ENCODE measurements around the gene SEMA6D.

DNA sequence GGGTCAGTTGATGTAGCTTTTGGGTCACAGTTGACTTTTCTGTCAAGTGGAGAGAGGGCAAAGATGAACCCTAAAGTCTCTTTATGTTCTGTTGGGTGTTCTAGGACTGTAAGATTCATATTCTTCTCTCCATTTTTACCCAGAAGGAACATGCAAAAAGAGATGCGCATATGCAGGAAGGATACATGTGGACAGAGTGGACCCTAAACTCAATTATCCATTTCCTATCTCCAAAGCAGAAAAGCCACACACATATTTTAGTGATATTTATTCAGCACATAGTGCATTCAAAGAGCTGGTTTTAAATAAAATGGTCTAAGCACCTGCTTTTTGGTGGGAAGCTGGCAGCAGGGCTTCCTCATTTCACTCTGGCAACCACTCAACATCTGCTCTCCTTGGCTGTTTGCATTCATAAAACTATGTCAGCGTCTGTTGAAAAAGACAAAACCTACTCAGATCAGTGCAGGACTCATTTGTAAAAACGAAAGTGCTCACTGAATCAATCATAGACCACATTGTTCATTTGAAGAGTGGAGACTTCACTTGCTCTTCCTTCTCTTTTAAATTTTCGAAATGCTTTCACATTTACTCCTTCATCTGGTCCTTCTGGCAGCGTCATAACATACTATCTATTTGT is 96.6 kb downstream of the SEMA6D start:
- TF ChIP-seq MYC (IDR thresholded peaks at IDR 0.05; ENCODE audit: low read depth, low read length) (no peak), POLR2AphosphoS5 (IDR thresholded peaks at IDR 0.05; ENCODE audit: insufficient read depth, low read depth, low read length) (no peak), POLR2A (IDR thresholded peaks at IDR 0.05; ENCODE audit: low read depth, low read length) (no peak), GATA2 (IDR thresholded peaks at IDR 0.05; ENCODE audit: insufficient read depth, insufficient read length, low read depth, low read length) (no peak), EZH2 (IDR thresholded peaks at IDR 0.05; ENCODE audit: borderline replicate concordance, low read depth, low read length, severe bottlenecking) (no peak), FOS (IDR thresholded peaks at IDR 0.05; ENCODE audit: borderline replicate concordance, insufficient read depth, low read length) (no peak), JUN (IDR thresholded peaks at IDR 0.05; ENCODE audit: borderline replicate concordance, insufficient read depth, insufficient read length, low read depth) (no peak)
- TF ChIP-seq, protein P1, sequence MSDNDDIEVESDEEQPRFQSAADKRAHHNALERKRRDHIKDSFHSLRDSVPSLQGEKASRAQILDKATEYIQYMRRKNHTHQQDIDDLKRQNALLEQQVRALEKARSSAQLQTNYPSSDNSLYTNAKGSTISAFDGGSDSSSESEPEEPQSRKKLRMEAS (IDR thresholded peaks at IDR 0.05; ENCODE audit: insufficient read depth, insufficient read length): no peak
- TF ChIP-seq, protein P2, sequence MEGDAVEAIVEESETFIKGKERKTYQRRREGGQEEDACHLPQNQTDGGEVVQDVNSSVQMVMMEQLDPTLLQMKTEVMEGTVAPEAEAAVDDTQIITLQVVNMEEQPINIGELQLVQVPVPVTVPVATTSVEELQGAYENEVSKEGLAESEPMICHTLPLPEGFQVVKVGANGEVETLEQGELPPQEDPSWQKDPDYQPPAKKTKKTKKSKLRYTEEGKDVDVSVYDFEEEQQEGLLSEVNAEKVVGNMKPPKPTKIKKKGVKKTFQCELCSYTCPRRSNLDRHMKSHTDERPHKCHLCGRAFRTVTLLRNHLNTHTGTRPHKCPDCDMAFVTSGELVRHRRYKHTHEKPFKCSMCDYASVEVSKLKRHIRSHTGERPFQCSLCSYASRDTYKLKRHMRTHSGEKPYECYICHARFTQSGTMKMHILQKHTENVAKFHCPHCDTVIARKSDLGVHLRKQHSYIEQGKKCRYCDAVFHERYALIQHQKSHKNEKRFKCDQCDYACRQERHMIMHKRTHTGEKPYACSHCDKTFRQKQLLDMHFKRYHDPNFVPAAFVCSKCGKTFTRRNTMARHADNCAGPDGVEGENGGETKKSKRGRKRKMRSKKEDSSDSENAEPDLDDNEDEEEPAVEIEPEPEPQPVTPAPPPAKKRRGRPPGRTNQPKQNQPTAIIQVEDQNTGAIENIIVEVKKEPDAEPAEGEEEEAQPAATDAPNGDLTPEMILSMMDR (IDR thresholded peaks at IDR 0.05; ENCODE audit: extremely low read depth in 1 of 2, insufficient read depth in 1 of 2, low read depth in 1 of 2, low read length in 2 of 2): no peak

Data from endothelial cell of umbilical vein (primary cell).